HepG2 (cell line): ENCODE data around the gene STX1B. TPM values are rescaled to one million over a fixed set of nuclear protein-coding genes. Genes with fewer than 3 reads are reported as not detected.

Experiments used
- ATAC-seq: fragments of 200-7000 bp; cut with Tn5 transposase; 3 replicates; pipeline ENCODE4 v1.9.1; 2020; ENCODE audit warnings: mild to moderate bottlenecking, moderate library complexity
- BruUV-seq: library from RNA; stranded (reverse); fragments of 400-500 nt; replicated peaks from 2 replicates; lab custom pipeline; 2021; lab: Mats Ljungman, UMichigan
- CTCF ChIA-PET: fragments of 300-600 bp; formaldehyde crosslinking; extraction: SDS; loops from one replicate; lab custom pipeline; 2021; ENCODE audit warnings: low total read pairs, inconsistent platforms, low intra/inter-chr PET ratio; lab: Yijun Ruan, JAX
- POLR2A ChIA-PET: fragments of 350-600 bp; sonication (Branson Sonifier 250); formaldehyde crosslinking; loops from one replicate; lab custom pipeline; 2020; ENCODE audit warnings: antibody characterized with exemption, inconsistent platforms; lab: Yijun Ruan, JAX
- DNase-seq: peaks from one replicate; pipeline ENCODE4 v3.0.0-alpha.2; 2015; ENCODE audit warnings: low spot score
- FAIRE-seq: peaks from 3 replicates; lab custom pipeline; 2011; peaks lifted over from hg19 to GRCh38; lab: Jason Lieb, UNC
- H2AFZ ChIP-seq: one replicate; pipeline ENCODE4 v1.6.1; 2011; ENCODE audit warnings: low read length, inconsistent platforms
- H3K27ac ChIP-seq: fragments of 300-600 bp; 3 replicates; pipeline ENCODE4 v1.8.0; 2011; ENCODE audit warnings: mixed run types, mild to moderate bottlenecking, mixed read lengths, low read length, inconsistent platforms; ENCODE audit not compliant: insufficient read depth; ENCODE audit errors: extremely low read length
- H3K27me3 ChIP-seq, 2 experiments: fragments of 200-600 bp in 1 of 2; 2 replicates in 1 of 2; 3 replicates in 1 of 2; pipeline versions ENCODE4 v1.6.0 to v1.8.0; 2011; ENCODE audit warnings: low read length in 2 of 2, mild to moderate bottlenecking in 2 of 2, moderate library complexity in 2 of 2, inconsistent platforms in 1 of 2; ENCODE audit not compliant: insufficient read depth in 2 of 2, control insufficient read depth in 1 of 2
- H3K36me3 ChIP-seq, 2 experiments: fragments of 200-600 bp in 1 of 2; replicated peaks in 1 of 2; 2 replicates in 1 of 2; 3 replicates in 1 of 2; pipeline versions ENCODE4 v1.5.1 to v1.8.0; 2011; ENCODE audit warnings: low read length in 2 of 2, inconsistent platforms in 1 of 2; ENCODE audit not compliant: insufficient read depth in 2 of 2, control insufficient read depth in 1 of 2
- H3K4me1 ChIP-seq: 2 replicates; pipeline ENCODE4 v1.5.1; 2012; ENCODE audit warnings: low read length, inconsistent platforms; ENCODE audit not compliant: insufficient read depth
- H3K4me2 ChIP-seq: 2 replicates; pipeline ENCODE4 v1.6.0; 2011; ENCODE audit warnings: low read depth, low read length, inconsistent platforms
- H3K4me3 ChIP-seq, 3 experiments: fragments of 200-600 bp in 1 of 3; sonication (generic), shearing (Covaris generic) in 1 of 3; replicated peaks in 1 of 3; 2 replicates each; pipeline ENCODE4 v1.5.1; 2011 to 2016; ENCODE audit warnings: low read length in 3 of 3, inconsistent platforms in 2 of 3, low read depth in 2 of 3, mild to moderate bottlenecking in 2 of 3, control low read depth in 1 of 3, mixed read lengths in 1 of 3; ENCODE audit not compliant: insufficient read depth in 1 of 3
- H3K79me2 ChIP-seq: one replicate; pipeline ENCODE4 v1.6.1; 2011; ENCODE audit warnings: low read length, inconsistent platforms; ENCODE audit not compliant: insufficient read depth
- H3K9ac ChIP-seq: 2 replicates; pipeline ENCODE4 v1.6.0; 2011; ENCODE audit warnings: mild to moderate bottlenecking, low read depth, low read length, inconsistent platforms; ENCODE audit not compliant: insufficient read depth
- H3K9me3 ChIP-seq: 2 replicates; pipeline ENCODE4 v1.5.1; 2012; ENCODE audit warnings: mild to moderate bottlenecking, low read length
- H4K20me1 ChIP-seq: 2 replicates; pipeline ENCODE4 v1.6.0; 2011; ENCODE audit warnings: inconsistent platforms, mild to moderate bottlenecking, low read length, moderate library complexity; ENCODE audit not compliant: insufficient read depth
- POLR2A ChIP-seq, 2 experiments: IDR thresholded peaks; 2 replicates each; pipeline ENCODE4 v1.6.1; 2011; ENCODE audit warnings: low read depth in 2 of 2, low read length in 2 of 2, mild to moderate bottlenecking in 1 of 2, moderate library complexity in 1 of 2; ENCODE audit not compliant: insufficient read depth in 1 of 2
- TAF15 ChIP-seq: fragments of 200-400 bp; formaldehyde crosslinking; IDR thresholded peaks from one replicate; pipeline ENCODE4 v1.6.1; 2018; ENCODE audit warnings: mild to moderate bottlenecking, low read depth, low read length; ENCODE audit not compliant: poor library complexity, severe bottlenecking
- ZBTB21 ChIP-seq: sonication (generic); formaldehyde crosslinking; IDR thresholded peaks from 2 replicates; pipeline ENCODE4 v1.4.0; 2020; ENCODE audit warnings: missing genetic modification reagents
- ZC3H13 ChIP-seq: sonication (generic); formaldehyde crosslinking; IDR thresholded peaks from 2 replicates; pipeline ENCODE4 v1.8.1; 2023; ENCODE audit warnings: mild to moderate bottlenecking, missing genetic modification reagents, moderate library complexity
- ZNF17 ChIP-seq: sonication (generic); formaldehyde crosslinking; IDR thresholded peaks from 2 replicates; pipeline ENCODE4 v1.5.0; 2020; ENCODE audit warnings: mild to moderate bottlenecking, missing genetic modification reagents
- ZNF746 ChIP-seq: sonication (generic); formaldehyde crosslinking; IDR thresholded peaks from 2 replicates; pipeline ENCODE4 v1.8.0; 2022; ENCODE audit warnings: mild to moderate bottlenecking, missing genetic modification reagents
- WGBS: methylation state at CpG from one replicate; pipeline ENCODE4 v1.1.6; 2017; ENCODE audit warnings: low lambda C conversion rate; 5-methylcytosine and 5-hydroxymethylcytosine counted together
- in situ Hi-C: cut with HindIII; loops from 2 replicates; pipeline ENCODE4 v1.10.0; 2017; ENCODE audit warnings: low pct_unique_long_range_greater_than_20kb; ENCODE audit not compliant: extremely low pct_ligation_motif_present
- intact Hi-C: fragments of 100-400 bp; cut with micrococcal nuclease; formaldehyde crosslinking; loops from one replicate; pipeline ENCODE4 v1.10.0; 2022; ENCODE audit not compliant: unreplicated experiment
- polyA plus RNA-seq, 8 experiments: library from polyadenylated mRNA; depleted of rRNA in 3 of 8; stranded (reverse) in 7 of 8; unstranded in 1 of 8; fragments of >200 nt; fragmentation: Illumina TruSeq in 4 of 8; extraction: Trizol in 4 of 8; gene quantifications; 2 replicates each; pipeline versions ENCODE4 v1.2.1 to v1.2.3, GENCODE V29; 2011 to 2016; ENCODE audit warnings: low read depth in 4 of 8, missing spikeins in 1 of 8, mixed read lengths in 1 of 8; ENCODE audit not compliant: insufficient read depth in 1 of 8
- total RNA-seq, 5 experiments: library from RNA; depleted of rRNA; stranded (reverse); fragments of >200 nt; fragmentation: Illumina TruSeq; extraction: Trizol; gene quantifications; 2 replicates each; pipeline ENCODE4 v1.2.3, GENCODE V29; 2016; ENCODE audit warnings: low read depth in 1 of 5
- TF ChIP-seq, protein P1 (sequence below): sonication (generic); formaldehyde crosslinking; IDR thresholded peaks from 2 replicates; pipeline ENCODE4 v1.5.0; 2020; ENCODE audit warnings: mild to moderate bottlenecking, missing genetic modification reagents
- TF ChIP-seq, protein P2 (sequence below): sonication (generic); formaldehyde crosslinking; conservative IDR thresholded peaks from 2 replicates; pipeline ENCODE4 v1.4.0; 2020; ENCODE audit warnings: missing genetic modification reagents
- TF ChIP-seq, protein P3 (sequence below): sonication (generic); formaldehyde crosslinking; IDR thresholded peaks from 2 replicates; pipeline ENCODE4 v1.9.0; 2021; ENCODE audit warnings: missing genetic modification reagents, borderline replicate concordance
- TF ChIP-seq, protein P4 (sequence below): IDR thresholded peaks from 2 replicates; pipeline ENCODE4 v1.6.1; 2018; ENCODE audit warnings: missing genetic modification reagents

STX1B gene
- total and polyA plus RNA-seq, 2 of the 13 experiments (the other 11 are each of a cell fraction or from before 2014, with no cell fraction given), result 2.1 to 3.0 TPM

DNA sequence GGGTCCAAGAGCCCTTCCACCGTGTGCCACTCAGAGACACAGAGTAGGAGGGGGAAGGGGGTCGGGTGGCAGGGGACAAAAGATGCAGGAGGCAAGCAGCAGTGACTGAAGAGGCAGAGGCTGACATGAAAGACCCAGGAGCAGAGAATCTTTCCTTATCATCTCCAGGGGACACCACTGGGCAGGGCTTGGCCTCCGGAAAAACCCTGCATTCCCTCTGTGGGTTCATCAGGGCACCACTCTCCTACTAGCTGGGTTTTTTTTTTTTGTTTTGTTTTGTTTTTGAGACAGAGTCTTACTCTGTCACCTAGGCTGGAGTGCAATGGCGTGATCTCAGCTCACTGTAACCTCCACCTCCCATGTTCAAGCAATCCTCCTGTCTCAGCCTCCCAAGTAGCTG is 20.8 kb upstream of the STX1B start:
- Histone ChIP-seq H3K9ac (no peak overlapping the region), H4K20me1 (peaks cover 4% of the 10 kb centered on the region; the same call in 1 of the 2 replicates), H3K27ac (no peak overlapping the region), H2AFZ (no peak overlapping the region), H3K4me1 (peaks cover 43% of the 10 kb centered on the region), H3K4me3 (no peak overlapping the region), H3K4me2 (no peak overlapping the region), H3K79me2 (peaks cover 5% of the 10 kb centered on the region), H3K36me3 (peaks cover 0 to 4% of the 10 kb centered on the region in 2 experiments; a peak in 4 of 5 replicates), H3K9me3 (no peaks in the 10 kb centered on the region), H3K27me3 (no peaks in the 10 kb centered on the region; a peak in 1 of 5 replicates)
- FAIRE-seq (no peak), ATAC-seq (no peak), DNase-seq (no peak)
- 34% methylated on average over 4 of the region's 4 CpGs for WGBS
- in situ Hi-C loops, result loop anchor here (5.0 kb wide), 1 partner anchor 41 kb away; the partner anchor contains the start of genes ZNF646 and ZNF668
- ChIA-PET POLR2A (interaction anchor here (0.8 to 2.0 kb wide), 5 partner anchors 33 to 148 kb away, joined by 3 to 5 read pairs (median 4); partner anchors contain the start of genes FUS and KAT8), CTCF (no interaction called here)
- BruUV-seq, result no TSS peak
- intact Hi-C loops, result no loop called here
- no peak for TF ChIP-seq POLR2A (IDR thresholded peaks at IDR 0.05; ENCODE audit: insufficient read depth in 1 of 2, low read depth in 2 of 2, low read length in 2 of 2)
- TF ChIP-seq ZC3H13 (CRISPR knock-in tag), result no peak
- TF ChIP-seq, protein P1, sequence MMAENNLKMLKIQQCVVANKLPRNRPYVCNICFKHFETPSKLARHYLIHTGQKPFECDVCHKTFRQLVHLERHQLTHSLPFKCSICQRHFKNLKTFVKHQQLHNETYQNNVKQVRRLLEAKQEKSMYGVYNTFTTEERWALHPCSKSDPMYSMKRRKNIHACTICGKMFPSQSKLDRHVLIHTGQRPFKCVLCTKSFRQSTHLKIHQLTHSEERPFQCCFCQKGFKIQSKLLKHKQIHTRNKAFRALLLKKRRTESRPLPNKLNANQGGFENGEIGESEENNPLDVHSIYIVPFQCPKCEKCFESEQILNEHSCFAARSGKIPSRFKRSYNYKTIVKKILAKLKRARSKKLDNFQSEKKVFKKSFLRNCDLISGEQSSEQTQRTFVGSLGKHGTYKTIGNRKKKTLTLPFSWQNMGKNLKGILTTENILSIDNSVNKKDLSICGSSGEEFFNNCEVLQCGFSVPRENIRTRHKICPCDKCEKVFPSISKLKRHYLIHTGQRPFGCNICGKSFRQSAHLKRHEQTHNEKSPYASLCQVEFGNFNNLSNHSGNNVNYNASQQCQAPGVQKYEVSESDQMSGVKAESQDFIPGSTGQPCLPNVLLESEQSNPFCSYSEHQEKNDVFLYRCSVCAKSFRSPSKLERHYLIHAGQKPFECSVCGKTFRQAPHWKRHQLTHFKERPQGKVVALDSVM (CRISPR knock-in tag), result peak; percentile 89

DNA sequence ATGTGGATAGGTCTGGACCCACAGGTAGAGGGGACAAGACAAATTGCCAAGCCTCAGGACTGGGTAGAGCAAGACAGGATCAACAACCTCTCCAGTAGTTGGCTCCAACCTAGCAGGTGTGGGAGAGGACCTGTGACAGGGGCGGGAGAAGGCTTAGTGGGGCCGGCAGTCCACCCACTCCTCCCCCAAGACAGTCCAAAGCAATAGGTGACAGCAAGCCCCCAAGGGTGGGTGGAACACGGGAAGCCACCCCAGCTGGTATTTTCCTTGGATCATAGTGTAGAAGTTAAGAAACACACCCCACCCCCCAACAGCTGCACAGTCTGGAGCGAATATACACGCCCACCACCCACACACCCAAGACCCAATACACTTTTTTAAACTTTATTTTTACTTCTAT is 18.8 kb upstream of the STX1B start:
- ATAC-seq (no peak), FAIRE-seq (no peak), DNase-seq (no peak)
- no peaks in the 10 kb centered on the region for H3K36me3 ChIP-seq
- no peak overlapping the region for H3K4me2 ChIP-seq
- CTCF ChIA-PET, result no interaction called here
- no peak overlapping the region for H3K27ac ChIP-seq
- H3K27me3 ChIP-seq, result no peaks in the 10 kb centered on the region; a peak in 1 of 5 replicates
- peaks cover 59% of the 10 kb centered on the region for H3K4me1 ChIP-seq
- no peak overlapping the region for H2AFZ ChIP-seq
- 59% methylated on average over 5 of the region's 5 CpGs for WGBS
- H3K9me3 ChIP-seq, result no peaks in the 10 kb centered on the region
- no peak overlapping the region for H3K4me3 ChIP-seq
- intact Hi-C loops, result loop anchor here (5.0 kb wide), 1 partner anchor 128 kb away; no protein-coding TSS in a partner anchor
- peaks cover 1% of the 10 kb centered on the region; the same call in 1 of the 2 replicates for H4K20me1 ChIP-seq
- in situ Hi-C loops, result no loop called here
- no TSS peak for BruUV-seq
- no peak overlapping the region for H3K9ac ChIP-seq
- peaks cover 3% of the 10 kb centered on the region for H3K79me2 ChIP-seq
- POLR2A ChIA-PET, result no interaction called here
- TF ChIP-seq ZBTB21 (CRISPR knock-in tag), result no peak
- TF ChIP-seq TAF15, result no peak
- no peak for TF ChIP-seq ZNF746 (CRISPR knock-in tag)
- no peak for TF ChIP-seq ZNF17 (CRISPR knock-in tag)
- TF ChIP-seq, protein P2, sequence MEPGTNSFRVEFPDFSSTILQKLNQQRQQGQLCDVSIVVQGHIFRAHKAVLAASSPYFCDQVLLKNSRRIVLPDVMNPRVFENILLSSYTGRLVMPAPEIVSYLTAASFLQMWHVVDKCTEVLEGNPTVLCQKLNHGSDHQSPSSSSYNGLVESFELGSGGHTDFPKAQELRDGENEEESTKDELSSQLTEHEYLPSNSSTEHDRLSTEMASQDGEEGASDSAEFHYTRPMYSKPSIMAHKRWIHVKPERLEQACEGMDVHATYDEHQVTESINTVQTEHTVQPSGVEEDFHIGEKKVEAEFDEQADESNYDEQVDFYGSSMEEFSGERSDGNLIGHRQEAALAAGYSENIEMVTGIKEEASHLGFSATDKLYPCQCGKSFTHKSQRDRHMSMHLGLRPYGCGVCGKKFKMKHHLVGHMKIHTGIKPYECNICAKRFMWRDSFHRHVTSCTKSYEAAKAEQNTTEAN, result no peak
- TF ChIP-seq, protein P3, sequence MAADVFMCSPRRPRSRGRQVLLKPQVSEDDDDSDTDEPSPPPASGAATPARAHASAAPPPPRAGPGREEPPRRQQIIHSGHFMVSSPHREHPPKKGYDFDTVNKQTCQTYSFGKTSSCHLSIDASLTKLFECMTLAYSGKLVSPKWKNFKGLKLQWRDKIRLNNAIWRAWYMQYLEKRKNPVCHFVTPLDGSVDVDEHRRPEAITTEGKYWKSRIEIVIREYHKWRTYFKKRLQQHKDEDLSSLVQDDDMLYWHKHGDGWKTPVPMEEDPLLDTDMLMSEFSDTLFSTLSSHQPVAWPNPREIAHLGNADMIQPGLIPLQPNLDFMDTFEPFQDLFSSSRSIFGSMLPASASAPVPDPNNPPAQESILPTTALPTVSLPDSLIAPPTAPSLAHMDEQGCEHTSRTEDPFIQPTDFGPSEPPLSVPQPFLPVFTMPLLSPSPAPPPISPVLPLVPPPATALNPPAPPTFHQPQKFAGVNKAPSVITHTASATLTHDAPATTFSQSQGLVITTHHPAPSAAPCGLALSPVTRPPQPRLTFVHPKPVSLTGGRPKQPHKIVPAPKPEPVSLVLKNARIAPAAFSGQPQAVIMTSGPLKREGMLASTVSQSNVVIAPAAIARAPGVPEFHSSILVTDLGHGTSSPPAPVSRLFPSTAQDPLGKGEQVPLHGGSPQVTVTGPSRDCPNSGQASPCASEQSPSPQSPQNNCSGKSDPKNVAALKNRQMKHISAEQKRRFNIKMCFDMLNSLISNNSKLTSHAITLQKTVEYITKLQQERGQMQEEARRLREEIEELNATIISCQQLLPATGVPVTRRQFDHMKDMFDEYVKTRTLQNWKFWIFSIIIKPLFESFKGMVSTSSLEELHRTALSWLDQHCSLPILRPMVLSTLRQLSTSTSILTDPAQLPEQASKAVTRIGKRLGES (CRISPR knock-in tag), result no peak
- TF ChIP-seq, protein P4, sequence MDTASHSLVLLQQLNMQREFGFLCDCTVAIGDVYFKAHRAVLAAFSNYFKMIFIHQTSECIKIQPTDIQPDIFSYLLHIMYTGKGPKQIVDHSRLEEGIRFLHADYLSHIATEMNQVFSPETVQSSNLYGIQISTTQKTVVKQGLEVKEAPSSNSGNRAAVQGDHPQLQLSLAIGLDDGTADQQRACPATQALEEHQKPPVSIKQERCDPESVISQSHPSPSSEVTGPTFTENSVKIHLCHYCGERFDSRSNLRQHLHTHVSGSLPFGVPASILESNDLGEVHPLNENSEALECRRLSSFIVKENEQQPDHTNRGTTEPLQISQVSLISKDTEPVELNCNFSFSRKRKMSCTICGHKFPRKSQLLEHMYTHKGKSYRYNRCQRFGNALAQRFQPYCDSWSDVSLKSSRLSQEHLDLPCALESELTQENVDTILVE (CRISPR knock-in tag), result no peak
